HEK293 (cell line): ENCODE measurements around the gene TRPC4AP.

Experiments
- CTCF ChIA-PET: fragments of 350-600 bp; formaldehyde crosslinking; extraction: SDS; loops from one replicate; lab custom pipeline; 2021; ENCODE audit warnings: antibody characterized with exemption; lab: Yijun Ruan, JAX
- POLR2A ChIA-PET: fragments of 300-600 bp; formaldehyde crosslinking; extraction: SDS; loops from one replicate; lab custom pipeline; 2020; ENCODE audit warnings: antibody characterized with exemption, inconsistent platforms; lab: Yijun Ruan, JAX
- H3K27ac ChIP-seq: fragments of 200-500 bp; sonication (Bioruptor generic); 2 replicates; pipeline ENCODE4 v1.5.1; 2014; ENCODE audit warnings: low read depth, low read length, control low read depth, inconsistent platforms; ENCODE audit errors: extremely low read depth
- H3K36me3 ChIP-seq, 2 experiments: fragments of 200-500 bp in 1 of 2; sonication (Bioruptor generic) in 1 of 2; 1 replicate in 1 of 2; 2 replicates in 1 of 2; pipeline ENCODE4 v1.5.1; 2014 to 2017; ENCODE audit warnings: inconsistent platforms in 2 of 2, low read length in 2 of 2; ENCODE audit not compliant: control insufficient read depth in 2 of 2, insufficient read depth in 1 of 2
- H3K4me1 ChIP-seq: fragments of 200-500 bp; sonication (Bioruptor generic); 2 replicates; pipeline ENCODE4 v1.5.1; 2014; ENCODE audit warnings: mild to moderate bottlenecking, low read length, inconsistent platforms; ENCODE audit not compliant: control insufficient read depth, insufficient read depth
- H3K4me3 ChIP-seq: 2 replicates; pipeline ENCODE4 v1.5.1; 2011; ENCODE audit warnings: low read depth, mild to moderate bottlenecking, control low read depth, low read length, moderate library complexity
- H3K9me3 ChIP-seq: fragments of 200-500 bp; sonication (Bioruptor generic); 2 replicates; pipeline ENCODE4 v1.5.1; 2014; ENCODE audit warnings: low read depth, low read length, inconsistent platforms; ENCODE audit not compliant: control insufficient read depth, insufficient read depth
- ATF2 ChIP-seq: fragments of 450-650 bp; formaldehyde crosslinking; IDR thresholded peaks from 2 replicates; pipeline ENCODE4 v1.5.1; 2016; ENCODE audit warnings: missing biosample characterization, missing genetic modification characterization, low read depth
- CTCF ChIP-seq: fragments of 450-650 bp; formaldehyde crosslinking; IDR thresholded peaks from 2 replicates; pipeline ENCODE4 v1.5.1; 2016; ENCODE audit warnings: missing biosample characterization, missing genetic modification characterization
- HOXD13 ChIP-seq: sonication (generic); formaldehyde crosslinking; IDR thresholded peaks from 2 replicates; pipeline ENCODE4 v1.8.0; 2022; ENCODE audit warnings: missing genetic modification reagents, borderline replicate concordance
- KLF10 ChIP-seq: fragments of 450-650 bp; IDR thresholded peaks from 2 replicates; pipeline ENCODE4 v1.5.1; 2018; ENCODE audit warnings: missing biosample characterization, mild to moderate bottlenecking, missing genetic modification characterization
- PRDM1 ChIP-seq: fragments of 450-650 bp; formaldehyde crosslinking; IDR thresholded peaks from 2 replicates; pipeline ENCODE4; 2016; ENCODE audit warnings: missing biosample characterization, missing genetic modification characterization
- PRDM10 ChIP-seq: fragments of 450-650 bp; formaldehyde crosslinking; IDR thresholded peaks from 2 replicates; pipeline ENCODE4 v1.5.1; 2016; ENCODE audit warnings: missing biosample characterization, missing genetic modification characterization
- SCRT1 ChIP-seq: fragments of 450-650 bp; formaldehyde crosslinking; IDR thresholded peaks from 2 replicates; pipeline ENCODE4 v1.5.1; 2016; ENCODE audit warnings: missing biosample characterization, missing genetic modification characterization, borderline replicate concordance
- SCRT2 ChIP-seq: fragments of 450-650 bp; formaldehyde crosslinking; IDR thresholded peaks from 2 replicates; pipeline ENCODE4 v1.5.1; 2016; ENCODE audit warnings: missing biosample characterization, missing genetic modification characterization
- SP2 ChIP-seq: fragments of 450-650 bp; formaldehyde crosslinking; IDR thresholded peaks from 2 replicates; pipeline ENCODE4 v1.5.1; 2016; ENCODE audit warnings: missing biosample characterization, missing genetic modification characterization
- TCF7L2 ChIP-seq: IDR thresholded peaks from 2 replicates; pipeline ENCODE4 v1.6.1; 2011; ENCODE audit warnings: low read depth, mild to moderate bottlenecking, inconsistent platforms, low read length, moderate library complexity, borderline replicate concordance
- ZIC2 ChIP-seq: fragments of 450-650 bp; formaldehyde crosslinking; IDR thresholded peaks from 2 replicates; pipeline ENCODE4 v1.5.1; 2016; ENCODE audit warnings: missing biosample characterization, missing genetic modification characterization
- ZNF169 ChIP-seq: fragments of 450-650 bp; formaldehyde crosslinking; IDR thresholded peaks from 2 replicates; pipeline ENCODE4 v1.5.1; 2016; ENCODE audit warnings: missing biosample characterization, missing genetic modification characterization
- ZNF174 ChIP-seq: fragments of 450-650 bp; formaldehyde crosslinking; IDR thresholded peaks from 2 replicates; pipeline ENCODE4 v1.5.0; 2017; ENCODE audit warnings: missing biosample characterization, mild to moderate bottlenecking, missing genetic modification characterization
- ZNF211 ChIP-seq: fragments of 450-650 bp; formaldehyde crosslinking; IDR thresholded peaks from 2 replicates; pipeline ENCODE4 v1.5.1; 2016; ENCODE audit warnings: low read depth, missing biosample characterization, missing genetic modification characterization
- ZNF223 ChIP-seq: fragments of 450-650 bp; formaldehyde crosslinking; IDR thresholded peaks from 2 replicates; pipeline ENCODE4 v1.5.1; 2016; ENCODE audit warnings: missing biosample characterization, missing genetic modification characterization
- ZNF311 ChIP-seq: fragments of 450-650 bp; formaldehyde crosslinking; IDR thresholded peaks from 2 replicates; pipeline ENCODE4 v1.5.1; 2017; ENCODE audit warnings: missing biosample characterization, missing genetic modification characterization, borderline replicate concordance
- ZNF37A ChIP-seq: fragments of 450-650 bp; IDR thresholded peaks from 2 replicates; pipeline ENCODE4 v1.5.1; 2018; ENCODE audit warnings: missing biosample characterization, missing genetic modification characterization
- ZNF449 ChIP-seq: fragments of 450-650 bp; formaldehyde crosslinking; IDR thresholded peaks from 2 replicates; pipeline ENCODE4 v1.5.1; 2017; ENCODE audit warnings: missing biosample characterization, mild to moderate bottlenecking, missing genetic modification characterization, moderate library complexity
- ZNF510 ChIP-seq: fragments of 450-650 bp; formaldehyde crosslinking; IDR thresholded peaks from 2 replicates; pipeline ENCODE4 v1.5.1; 2018; ENCODE audit warnings: mild to moderate bottlenecking, missing genetic modification characterization, missing biosample characterization; ENCODE audit not compliant: insufficient replicate concordance
- ZNF629 ChIP-seq: fragments of 450-650 bp; formaldehyde crosslinking; IDR thresholded peaks from 2 replicates; pipeline ENCODE4 v1.5.1; 2017; ENCODE audit warnings: missing biosample characterization, missing genetic modification characterization

The TRPC4AP gene

GRCh38 chr20:35129647-35130069 is 37.1 kb upstream of the TRPC4AP start (continued):
- TF ChIP-seq ZNF169 (tag by site-specific recombination) (no peak), ZIC2 (no peak), TCF7L2 (no peak), HOXD13 (CRISPR knock-in tag) (no peak), ATF2 (no peak), ZNF37A (no peak), PRDM10 (tag by site-specific recombination) (peak; percentile 78), ZNF174 (no peak), ZNF629 (peak; percentile 55; the same call in 1 of the 2 replicates), ZNF449 (tag by site-specific recombination) (no peak)

- ChIA-PET CTCF (interaction anchor here (2.3 kb wide), 1 partner anchor 19 kb away, joined by 8 read pairs; no protein-coding TSS in a partner anchor), POLR2A (interaction anchor here (1.1 kb wide), 1 partner anchor 159 kb away, joined by 6 read pairs; the partner anchor contains the start of gene EIF6)
- Histone ChIP-seq H3K36me3 (peaks cover 0 to 38% of the 10 kb centered on the region in 2 experiments; a peak in 1 of 3 replicates), H3K27ac (no peak overlapping the region), H3K9me3 (no peaks in the 10 kb centered on the region), H3K4me3 (no peak overlapping the region), H3K4me1 (no peaks in the 10 kb centered on the region)
- TF ChIP-seq SP2 (tag by site-specific recombination): no peak
- peak; percentile 56; the same call in 1 of the 2 replicates for TF ChIP-seq SCRT1 (tag by site-specific recombination)
- TF ChIP-seq PRDM1 (tag by site-specific recombination): no peak
- TF ChIP-seq ZIC2: no peak
- TF ChIP-seq ZNF311 (tag by site-specific recombination): no peak
- TF ChIP-seq CTCF (tag by site-specific recombination): no peak
- no peak for TF ChIP-seq ZNF510 (tag by site-specific recombination)
- TF ChIP-seq KLF10 (tag by site-specific recombination): no peak
- TF ChIP-seq SCRT2 (tag by site-specific recombination): peak; percentile 75; the same call in 1 of the 2 replicates
- TF ChIP-seq ZNF211: no peak
- no peak for TF ChIP-seq ZNF223 (tag by site-specific recombination)
Measured at GRCh38 chr20:35125753-35126152, 33.1 kb upstream of the TRPC4AP start.
